Measurements from ENCODE around the gene STARD13. TPM values are rescaled to one million over a fixed set of nuclear protein-coding genes. Genes with fewer than 3 reads are reported as not detected.

Gene STARD13
- total and polyA plus RNA-seq, 2 donors (not counting 1 experiment from before 2014, with no cell fraction given) = 0.06 to 0.22 TPM

DNA sequence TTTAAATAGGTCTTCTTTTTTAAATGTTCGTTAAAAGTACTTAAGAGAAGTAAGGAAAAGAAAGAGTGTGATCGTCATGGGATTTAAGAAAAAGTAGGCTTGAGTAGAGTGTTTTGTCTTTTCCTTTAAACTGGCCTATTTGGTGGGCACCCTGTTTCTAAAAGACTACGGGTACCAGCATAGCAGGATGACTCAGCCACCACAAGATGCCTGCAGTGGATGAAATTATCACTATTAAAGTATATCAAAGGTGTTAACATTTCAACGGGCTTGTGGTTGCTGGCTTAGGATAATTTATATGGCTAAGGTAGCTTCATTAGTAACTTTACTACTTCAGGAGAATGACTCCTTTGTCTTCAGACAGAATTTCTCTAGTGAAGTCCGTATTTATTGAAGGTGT is 112.6 kb downstream of the STARD13 start:
- Histone ChIP-seq H3K4me2 (replicated peaks; ENCODE audit: low read depth, low read length, poor library complexity, severe bottlenecking) (no peak overlapping the region), H4K20me1 (ENCODE audit: control insufficient read depth, insufficient read depth, low read length, poor library complexity, severe bottlenecking) (no peaks in the 10 kb centered on the region), H3K4me1 (ENCODE audit: control insufficient read depth in 2 of 2, insufficient read depth in 2 of 2, low read length in 2 of 2) (no peaks in the 10 kb centered on the region), H3K9ac (ENCODE audit: low read length) (no peak overlapping the region), H3K79me2 (ENCODE audit: control insufficient read depth, insufficient read depth, low read length) (no peaks in the 10 kb centered on the region), H3K4me3 (ENCODE audit: control extremely low read depth in 1 of 5, extremely low read depth in 1 of 5, insufficient read depth in 1 of 5, low read depth in 2 of 5, low read length in 4 of 5) (no peak overlapping the region), H3K27ac (ENCODE audit: low read length in 2 of 2) (no peak overlapping the region), H2AFZ (ENCODE audit: insufficient read depth, low read depth, low read length, poor library complexity, severe bottlenecking) (no peak overlapping the region), H3K36me3 (replicated peaks in 1 of 2; ENCODE audit: control extremely low read depth in 1 of 2, control insufficient read depth in 1 of 2, extremely low read depth in 1 of 2, insufficient read depth in 2 of 2, low read length in 1 of 2) (no peaks in the 10 kb centered on the region), H3K27me3 (replicated peaks in 1 of 4; ENCODE audit: control extremely low read depth in 1 of 4, control insufficient read depth in 3 of 4, insufficient read depth in 4 of 4, low read length in 3 of 4) (no peaks in the 10 kb centered on the region), H3K9me3 (ENCODE audit: control extremely low read depth in 1 of 3, control insufficient read depth in 2 of 3, insufficient read depth in 1 of 3, low read length in 2 of 3) (peaks cover 0 to 4% (median 2%) of the 10 kb centered on the region in 3 donors)
- ChIA-PET POLR2A (no interaction called here), CTCF (no interaction called here)
- ATAC-seq (ENCODE audit: low read depth) (no peak), DNase-seq (no peak)
- Mint-ChIP-seq H3K27ac (no peak overlapping the region), H3K27me3 (peaks cover 9% of the 10 kb centered on the region), H3K4me3 (no peak overlapping the region), H3K4me1 (no peaks in the 10 kb centered on the region), H3K9me3 (ENCODE audit: insufficient read depth) (no peaks in the 10 kb centered on the region)
- WGBS (ENCODE audit: insufficient coverage) = 100% methylated on average over 1 of the region's 5 CpGs
- intact Hi-C loops (cut with micrococcal nuclease) = no loop called here
- TF ChIP-seq EZH2 (IDR thresholded peaks at IDR 0.05; ENCODE audit: borderline replicate concordance, insufficient read depth, low read depth, low read length, poor library complexity, severe bottlenecking) = no peak
- TF ChIP-seq, protein P1, sequence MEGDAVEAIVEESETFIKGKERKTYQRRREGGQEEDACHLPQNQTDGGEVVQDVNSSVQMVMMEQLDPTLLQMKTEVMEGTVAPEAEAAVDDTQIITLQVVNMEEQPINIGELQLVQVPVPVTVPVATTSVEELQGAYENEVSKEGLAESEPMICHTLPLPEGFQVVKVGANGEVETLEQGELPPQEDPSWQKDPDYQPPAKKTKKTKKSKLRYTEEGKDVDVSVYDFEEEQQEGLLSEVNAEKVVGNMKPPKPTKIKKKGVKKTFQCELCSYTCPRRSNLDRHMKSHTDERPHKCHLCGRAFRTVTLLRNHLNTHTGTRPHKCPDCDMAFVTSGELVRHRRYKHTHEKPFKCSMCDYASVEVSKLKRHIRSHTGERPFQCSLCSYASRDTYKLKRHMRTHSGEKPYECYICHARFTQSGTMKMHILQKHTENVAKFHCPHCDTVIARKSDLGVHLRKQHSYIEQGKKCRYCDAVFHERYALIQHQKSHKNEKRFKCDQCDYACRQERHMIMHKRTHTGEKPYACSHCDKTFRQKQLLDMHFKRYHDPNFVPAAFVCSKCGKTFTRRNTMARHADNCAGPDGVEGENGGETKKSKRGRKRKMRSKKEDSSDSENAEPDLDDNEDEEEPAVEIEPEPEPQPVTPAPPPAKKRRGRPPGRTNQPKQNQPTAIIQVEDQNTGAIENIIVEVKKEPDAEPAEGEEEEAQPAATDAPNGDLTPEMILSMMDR (IDR thresholded peaks at IDR 0.05) = no peak

DNA sequence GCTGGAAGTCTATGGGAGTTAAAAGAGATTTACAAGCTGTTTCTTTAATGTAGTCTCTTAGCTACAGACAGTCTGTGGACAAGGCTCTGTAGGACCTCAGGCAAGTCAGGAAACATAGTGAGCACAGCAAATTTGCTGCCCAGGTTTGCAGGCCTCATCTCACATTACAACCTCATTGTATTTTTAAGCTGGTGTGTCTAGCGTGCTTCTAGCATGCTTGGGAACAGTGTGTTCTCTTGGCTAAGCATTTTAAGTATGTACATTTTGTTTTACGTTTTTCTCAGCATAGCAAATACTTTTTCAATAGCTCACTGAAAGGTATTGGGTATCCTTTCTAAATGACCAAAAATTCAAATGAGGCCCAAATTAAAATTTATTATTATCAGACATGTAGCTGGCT is 113.2 kb downstream of the STARD13 start:
- Histone ChIP-seq H3K36me3 (replicated peaks in 1 of 2; ENCODE audit: control extremely low read depth in 1 of 2, control insufficient read depth in 1 of 2, extremely low read depth in 1 of 2, insufficient read depth in 2 of 2, low read length in 1 of 2) (no peaks in the 10 kb centered on the region), H3K79me2 (ENCODE audit: control insufficient read depth, insufficient read depth, low read length) (no peaks in the 10 kb centered on the region), H3K4me2 (replicated peaks; ENCODE audit: low read depth, low read length, poor library complexity, severe bottlenecking) (no peak overlapping the region), H3K4me3 (ENCODE audit: control extremely low read depth in 1 of 5, extremely low read depth in 1 of 5, insufficient read depth in 1 of 5, low read depth in 2 of 5, low read length in 4 of 5) (no peak overlapping the region), H3K9ac (ENCODE audit: low read length) (no peak overlapping the region), H3K9me3 (ENCODE audit: control extremely low read depth in 1 of 3, control insufficient read depth in 2 of 3, insufficient read depth in 1 of 3, low read length in 2 of 3) (peaks cover 0 to 2% (median 0%) of the 10 kb centered on the region in 3 donors), H2AFZ (ENCODE audit: insufficient read depth, low read depth, low read length, poor library complexity, severe bottlenecking) (no peak overlapping the region), H3K27ac (ENCODE audit: low read length in 2 of 2) (no peak overlapping the region), H3K4me1 (ENCODE audit: control insufficient read depth in 2 of 2, insufficient read depth in 2 of 2, low read length in 2 of 2) (no peaks in the 10 kb centered on the region), H3K27me3 (replicated peaks in 1 of 4; ENCODE audit: control extremely low read depth in 1 of 4, control insufficient read depth in 3 of 4, insufficient read depth in 4 of 4, low read length in 3 of 4) (no peaks in the 10 kb centered on the region), H4K20me1 (ENCODE audit: control insufficient read depth, insufficient read depth, low read length, poor library complexity, severe bottlenecking) (no peaks in the 10 kb centered on the region)
- no peak for DNase-seq
- intact Hi-C loops (cut with micrococcal nuclease) = no loop called here
- Mint-ChIP-seq H3K27ac (no peak overlapping the region), H3K4me3 (no peak overlapping the region), H3K27me3 (peaks cover 10% of the 10 kb centered on the region), H3K4me1 (no peaks in the 10 kb centered on the region), H3K9me3 (ENCODE audit: insufficient read depth) (no peaks in the 10 kb centered on the region)
- ChIA-PET POLR2A (no interaction called here), CTCF (no interaction called here)
- TF ChIP-seq, protein P1 (IDR thresholded peaks at IDR 0.05) = no peak
- TF ChIP-seq EZH2 (IDR thresholded peaks at IDR 0.05; ENCODE audit: borderline replicate concordance, insufficient read depth, low read depth, low read length, poor library complexity, severe bottlenecking) = no peak
- WGBS (ENCODE audit: insufficient coverage) = no CpG with 5 or more reads among the region's 2 CpGs
- ATAC-seq (ENCODE audit: low read depth) = no peak

Data from B cell (primary cell).